SH-SY5Y (cell line): ENCODE results near the gene INPP4B.

ENCODE experiments used
- GATA2 ChIP-seq: IDR thresholded peaks from 2 replicates; pipeline ENCODE4 v1.6.1; 2011; ENCODE audit warnings: mild to moderate bottlenecking, low read depth, low read length
- GATA3 ChIP-seq: IDR thresholded peaks from 2 replicates; pipeline ENCODE4 v1.6.1; 2011; ENCODE audit warnings: low read depth, mild to moderate bottlenecking, low read length, moderate library complexity

DNA sequence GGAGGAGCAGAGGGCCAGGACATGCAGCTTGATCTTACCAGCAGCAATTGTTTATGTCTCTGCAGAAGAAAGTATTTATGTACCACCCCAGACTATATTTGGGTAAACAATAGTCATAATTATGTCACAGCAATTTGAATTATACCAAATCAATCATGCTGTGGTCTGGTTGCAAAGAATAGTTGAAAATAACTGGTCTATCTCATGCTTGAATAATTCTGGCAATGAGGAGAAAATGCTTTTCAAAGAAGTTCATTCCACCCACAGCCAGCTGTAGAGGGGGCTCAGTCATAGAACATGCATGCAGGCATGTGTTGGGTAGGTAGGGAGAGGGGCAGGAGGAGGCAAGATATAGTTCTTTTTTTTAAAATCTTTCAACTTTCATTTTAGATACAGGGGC is 810.5 kb downstream of the INPP4B start:
- TF ChIP-seq GATA2 (no peak), GATA3 (no peak)
